HG03108 (cell line): ENCODE results near the gene ACBD6.

Experiments used
- ATAC-seq: cut with Tn5 transposase; IDR thresholded peaks from one replicate; pipeline ENCODE4 v1.9.1; 2021; ENCODE audit warnings: moderate library complexity; ENCODE audit not compliant: unreplicated experiment

ACBD6 gene

GRCh38 chr1:180261030-180261429 lies 241.3 kb downstream of the ACBD6 start:
- no peak for ATAC-seq

GRCh38 chr1:180260541-180260940 lies 241.8 kb downstream of the ACBD6 start:
- ATAC-seq = no peak

GRCh38 chr1:180259431-180260338 lies 242.7 kb downstream of the ACBD6 start:
- no peak for ATAC-seq

- no peak for ATAC-seq
Measured at GRCh38 chr1:180258935-180259334, 243.4 kb downstream of the ACBD6 start.

GRCh38 chr1:180258290-180258689 lies 244.1 kb downstream of the ACBD6 start:
- ATAC-seq = no peak

GRCh38 chr1:180257486-180257885 lies 244.9 kb downstream of the ACBD6 start:
- ATAC-seq = no peak

GRCh38 chr1:180257028-180257386 lies 245.4 kb downstream of the ACBD6 start:
- ATAC-seq = no peak

- ATAC-seq = no peak
Measured at GRCh38 chr1:180256341-180257027, 245.9 kb downstream of the ACBD6 start.

- no peak for ATAC-seq
Measured at GRCh38 chr1:180255536-180256340, 246.6 kb downstream of the ACBD6 start.

GRCh38 chr1:180254854-180255253 lies 247.5 kb downstream of the ACBD6 start:
- ATAC-seq = no peak

- no peak for ATAC-seq
Measured at GRCh38 chr1:180254496-180254819, 247.9 kb downstream of the ACBD6 start.

GRCh38 chr1:180253585-180254495 lies 248.5 kb downstream of the ACBD6 start:
- no peak for ATAC-seq

GRCh38 chr1:180252638-180253536 lies 249.5 kb downstream of the ACBD6 start:
- ATAC-seq = peak; percentile 51

GRCh38 chr1:180251526-180252305 lies 250.7 kb downstream of the ACBD6 start:
- no peak for ATAC-seq

GRCh38 chr1:180250883-180251509 lies 251.4 kb downstream of the ACBD6 start:
- no peak for ATAC-seq

GRCh38 chr1:180250499-180250770 lies 251.9 kb downstream of the ACBD6 start:
- no peak for ATAC-seq

GRCh38 chr1:180249725-180250498 lies 252.5 kb downstream of the ACBD6 start:
- no peak for ATAC-seq
